GM12878 (cell line): ENCODE results near the gene DNMT3L. TPM values are rescaled to one million over a fixed set of nuclear protein-coding genes. Genes with fewer than 3 reads are reported as not detected.

ENCODE experiments used
- ATAC-seq: fragments of 200-7000 bp; cut with Tn5 transposase; 3 replicates; pipeline ENCODE4 v1.9.1; 2020; ENCODE audit warnings: mild to moderate bottlenecking, moderate library complexity
- BruUV-seq: library from RNA; stranded (reverse); fragments of 400-500 nt; replicated peaks from 2 replicates; lab custom pipeline; 2021; lab: Mats Ljungman, UMichigan
- CTCF ChIA-PET: fragments of 300-600 bp; sonication (Branson Sonifier 250); formaldehyde crosslinking; extraction: SDS; loops from one replicate; lab custom pipeline; 2021; ENCODE audit warnings: inconsistent platforms; lab: Yijun Ruan, JAX
- POLR2A ChIA-PET: fragments of 350-600 bp; formaldehyde crosslinking; extraction: SDS; loops from one replicate; lab custom pipeline; 2021; ENCODE audit warnings: inconsistent platforms; lab: Charles Lee
- RAD21 ChIA-PET: fragments of 300-600 bp; sonication (Branson Sonifier 250); formaldehyde crosslinking; loops from one replicate; lab custom pipeline; 2023; ENCODE audit warnings: antibody characterized with exemption; ENCODE audit not compliant: unreplicated experiment; lab: Charles Lee
- SMC1A ChIA-PET: fragments of 300-600 bp; sonication (Branson Sonifier 250); formaldehyde crosslinking; loops from one replicate; lab custom pipeline; 2023; ENCODE audit not compliant: unreplicated experiment, uncharacterized antibody; lab: Charles Lee
- DNase-seq: peaks from one replicate; pipeline ENCODE4 v3.0.0-alpha.2; 2011; ENCODE audit warnings: low read depth, low spot score
- FAIRE-seq: peaks from 3 replicates; lab custom pipeline; 2011; peaks lifted over from hg19 to GRCh38; lab: Jason Lieb, UNC
- H2AFZ ChIP-seq: 2 replicates; pipeline ENCODE4 v1.6.0; 2011; ENCODE audit warnings: low read depth, low read length, control low read depth; ENCODE audit not compliant: control insufficient read depth
- H3K27ac ChIP-seq: 2 replicates; pipeline ENCODE4 v1.5.1; 2011; ENCODE audit warnings: control low read depth; ENCODE audit not compliant: control insufficient read depth, insufficient read depth
- H3K27me3 ChIP-seq, 2 experiments: replicated peaks in 1 of 2; 2 replicates each; pipeline versions ENCODE4 v1.6.0 to v1.6.1; 2011; ENCODE audit warnings: low read length in 1 of 2; ENCODE audit not compliant: control insufficient read depth in 2 of 2, insufficient read depth in 2 of 2
- H3K36me3 ChIP-seq, 2 experiments: 2 replicates each; pipeline ENCODE4 v1.5.1; 2011; ENCODE audit warnings: low read length in 1 of 2; ENCODE audit not compliant: control insufficient read depth in 2 of 2, insufficient read depth in 2 of 2
- H3K4me1 ChIP-seq: 2 replicates; pipeline ENCODE4 v1.6.1; 2011; ENCODE audit warnings: mild to moderate bottlenecking, low read length, moderate library complexity, mixed read lengths; ENCODE audit not compliant: control insufficient read depth, insufficient read depth
- H3K4me2 ChIP-seq: 2 replicates; pipeline ENCODE4 v1.6.0; 2011; ENCODE audit warnings: control low read depth; ENCODE audit not compliant: control insufficient read depth, insufficient read depth
- H3K4me3 ChIP-seq: fragments of 200-600 bp; sonication (generic); 2 replicates; pipeline ENCODE4 v1.5.1; 2016
- H3K79me2 ChIP-seq: 2 replicates; pipeline ENCODE4 v1.6.0; 2011; ENCODE audit warnings: low read length; ENCODE audit not compliant: control insufficient read depth, insufficient read depth
- H3K9ac ChIP-seq: 2 replicates; pipeline ENCODE4 v1.8.0; 2011; ENCODE audit warnings: low read length, control low read depth, mixed read lengths; ENCODE audit not compliant: control insufficient read depth, insufficient read depth
- H3K9me3 ChIP-seq: replicated peaks from 3 replicates; pipeline ENCODE4 v1.5.1; 2011; ENCODE audit warnings: mild to moderate bottlenecking, low read length; ENCODE audit not compliant: control insufficient read depth, insufficient read depth
- H4K20me1 ChIP-seq: 2 replicates; pipeline ENCODE4 v1.6.0; 2011; ENCODE audit not compliant: control insufficient read depth, insufficient read depth
- ATF7 ChIP-seq: fragments of 450-650 bp; IDR thresholded peaks from 2 replicates; pipeline ENCODE4 v1.6.1; 2016; ENCODE audit warnings: low read depth, mild to moderate bottlenecking
- MTA3 ChIP-seq: IDR thresholded peaks from 2 replicates; pipeline ENCODE4 v1.6.1; 2012; ENCODE audit warnings: low read length, inconsistent platforms, borderline replicate concordance
- PAX5 ChIP-seq: IDR thresholded peaks from 2 replicates; pipeline ENCODE4 v1.6.1; 2011; ENCODE audit warnings: low read depth, low read length, borderline replicate concordance
- POLR2A ChIP-seq: IDR thresholded peaks from 2 replicates; pipeline ENCODE4 v1.6.1; 2011; ENCODE audit warnings: low read depth, mild to moderate bottlenecking, low read length
- PRDM15 ChIP-seq: fragments of 450-650 bp; formaldehyde crosslinking; IDR thresholded peaks from 2 replicates; pipeline ENCODE4 v1.4.0; 2020; ENCODE audit warnings: mild to moderate bottlenecking, moderate library complexity
- SP1 ChIP-seq: IDR thresholded peaks from one replicate; pipeline ENCODE4 v1.6.1; 2011; ENCODE audit warnings: low read depth, low read length
- SUZ12 ChIP-seq: fragments of 200-600 bp; sonication (generic); IDR thresholded peaks from one replicate; pipeline ENCODE4 v1.6.1; 2018; ENCODE audit warnings: antibody characterized with exemption, mild to moderate bottlenecking; ENCODE audit not compliant: unreplicated experiment
- TARDBP ChIP-seq: IDR thresholded peaks from 2 replicates; pipeline ENCODE4 v1.6.1; 2016; ENCODE audit warnings: borderline replicate concordance
- YBX1 ChIP-seq: fragments of 450-650 bp; IDR thresholded peaks from 2 replicates; pipeline ENCODE4 v1.6.1; 2016; ENCODE audit warnings: antibody characterized with exemption
- ZBTB11 ChIP-seq: fragments of 450-650 bp; formaldehyde crosslinking; IDR thresholded peaks from 2 replicates; pipeline ENCODE4 v1.5.0; 2022; ENCODE audit warnings: mild to moderate bottlenecking, missing genetic modification characterization
- WGBS: methylation state at CpG from one replicate; pipeline ENCODE4 v1.1.6; 2016; ENCODE audit warnings: low lambda C conversion rate; ENCODE audit not compliant: insufficient replicate concordance, insufficient coverage; ENCODE audit errors: missing lambda C conversion rate; 5-methylcytosine and 5-hydroxymethylcytosine counted together
- in situ Hi-C: fragments of 300-500 bp; cut with MboI; formaldehyde crosslinking; loops from 9 replicates; pipeline ENCODE4 v1.14.3; 2018; ENCODE audit warnings: mixed read lengths
- intact Hi-C: fragments of 100-400 bp; cut with micrococcal nuclease; formaldehyde crosslinking; loops from one replicate; pipeline ENCODE4 v1.14.2; 2022; ENCODE audit not compliant: unreplicated experiment
- polyA plus RNA-seq, 11 experiments: library from polyadenylated mRNA; depleted of rRNA in 4 of 11; unstranded in 6 of 11; stranded (reverse) in 5 of 11; fragments of >200 nt; fragmentation: Nextera tagmentation in 4 of 11; fragmentation: Illumina TruSeq in 1 of 11; extraction: Ambion mirVana in 4 of 11; extraction: Trizol in 1 of 11; gene quantifications; 1 replicate in 1 of 11; 2 replicates in 10 of 11; pipeline versions ENCODE4 v1.2.1 to v1.2.3, GENCODE V29; 2011 to 2016; ENCODE audit warnings: inconsistent platforms in 2 of 11, missing spikeins in 2 of 11, low read depth in 1 of 11
- total RNA-seq, 4 experiments: library from RNA; depleted of rRNA in 3 of 4; stranded (reverse); fragments of >200 nt in 3 of 4; fragmentation: Illumina TruSeq in 1 of 4; extraction: Trizol in 1 of 4; gene quantifications; 2 replicates each; pipeline versions ENCODE4 v1.2.1 to v1.2.3, GENCODE V29; 2013 to 2021

Gene DNMT3L
- total and polyA plus RNA-seq, 10 of the 15 experiments (the other 5 are each of a cell fraction or from before 2014, with no cell fraction given): not detected

- TF ChIP-seq YBX1 (no peak), SP1 (no peak), ATF7 (no peak), ZBTB11 (CRISPR knock-in tag) (no peak), POLR2A (no peak), SUZ12 (no peak), PAX5 (no peak)
Observed at GRCh38 chr21:44281801-44282200, 20.1 kb upstream of the DNMT3L start (continued).

- Histone ChIP-seq H3K27me3 (no peaks in the 10 kb centered on the region), H3K4me1 (peaks cover 6% of the 10 kb centered on the region; the same call in 1 of the 2 replicates), H3K27ac (no peak overlapping the region), H3K4me3 (no peak overlapping the region), H4K20me1 (no peaks in the 10 kb centered on the region), H3K79me2 (no peaks in the 10 kb centered on the region), H3K9me3 (no peaks in the 10 kb centered on the region), H3K36me3 (no peaks in the 10 kb centered on the region), H3K9ac (no peak overlapping the region)
- FAIRE-seq (no peak), ATAC-seq (no peak)
- intact Hi-C loops: no loop called here
- ChIA-PET SMC1A (no interaction called here), POLR2A (no interaction called here)
- in situ Hi-C loops: no loop called here
- BruUV-seq: no TSS peak
- no peak for TF ChIP-seq MTA3
- no peak for TF ChIP-seq TARDBP
- no peak for TF ChIP-seq PRDM15 (CRISPR knock-in tag)
- TF ChIP-seq, all 136 proteins: peak for 0
- DNase-seq: no peak
- RAD21 ChIA-PET: no interaction called here
- WGBS: 42% methylated on average over 19 of the region's 19 CpGs
- Histone ChIP-seq H3K4me2 (no peak overlapping the region), H2AFZ (no peak overlapping the region)
- CTCF ChIA-PET: interaction anchor here (1.2 kb wide), 1 partner anchor 25 kb away, joined by 3 read pairs; no protein-coding TSS in a partner anchor
Observed at GRCh38 chr21:44279354-44280260, 17.9 kb upstream of the DNMT3L start.
